Stimulated activated CD4-positive, alpha-beta T cell treated with anti-CD3 and anti-CD28 coated beads, Interleukin-1b, Interleukin-23, amount 100 ng/mL, for 4 hours (primary cell): ENCODE results near the gene ERN1.

Source experiments
- DNase-seq, 2 donors: peaks; one replicate each; pipeline ENCODE4 v3.0.0-alpha.2; 2020; ENCODE audit warnings: low read depth in 2 of 2

The ERN1 gene

GRCh38 chr17:64061178-64061898, 68.6 kb downstream of the ERN1 start:
- DNase-seq, result no peak

- no peak for DNase-seq
Observed at GRCh38 chr17:64060331-64060730, 69.6 kb downstream of the ERN1 start.

GRCh38 chr17:64059756-64060155, 70.2 kb downstream of the ERN1 start:
- no peak for DNase-seq

GRCh38 chr17:64058621-64059020, 71.3 kb downstream of the ERN1 start:
- no peak for DNase-seq

- no peak for DNase-seq
Observed at GRCh38 chr17:64057701-64058263, 72.2 kb downstream of the ERN1 start.

- no peak for DNase-seq
Observed at GRCh38 chr17:64056269-64057005, 73.5 kb downstream of the ERN1 start.

- no peak for DNase-seq
Observed at GRCh38 chr17:64055183-64056142, 74.5 kb downstream of the ERN1 start.

GRCh38 chr17:64054304-64054703, 75.6 kb downstream of the ERN1 start:
- DNase-seq, result no peak

- DNase-seq, result no peak
Observed at GRCh38 chr17:64053101-64053500, 76.8 kb downstream of the ERN1 start.

- no peak for DNase-seq
Observed at GRCh38 chr17:64051153-64051552, 78.8 kb downstream of the ERN1 start.

- no peak for DNase-seq
Observed at GRCh38 chr17:64048805-64049204, 81.1 kb downstream of the ERN1 start.

GRCh38 chr17:64045176-64045575, 84.8 kb downstream of the ERN1 start:
- no peak for DNase-seq

- no peak for DNase-seq
Observed at GRCh38 chr17:64042700-64043485, 87.1 kb downstream of the ERN1 start.

- no peak for DNase-seq
Observed at GRCh38 chr17:64041912-64042311, 88.0 kb downstream of the ERN1 start.

GRCh38 chr17:64040206-64040605, 89.7 kb downstream of the ERN1 start:
- no peak for DNase-seq

GRCh38 chr17:64039106-64039400, 90.9 kb downstream of the ERN1 start:
- no peak for DNase-seq

GRCh38 chr17:64038331-64039105, 91.4 kb downstream of the ERN1 start:
- no peak for DNase-seq

- no peak for DNase-seq
Observed at GRCh38 chr17:64037802-64038201, 92.1 kb downstream of the ERN1 start.

GRCh38 chr17:64037180-64037579, 92.8 kb downstream of the ERN1 start:
- no peak for DNase-seq

GRCh38 chr17:64036198-64036922, 93.6 kb downstream of the ERN1 start:
- no peak for DNase-seq
